NT2/D1 (cell line): ENCODE measurements around the gene DDX3Y.

ENCODE experiments used
- SUZ12 ChIP-seq: IDR thresholded peaks from 2 replicates; pipeline ENCODE4 v1.6.1; 2011; ENCODE audit not compliant: insufficient read length, insufficient read depth; ENCODE audit errors: extremely low read depth
- YY1 ChIP-seq: IDR thresholded peaks from 2 replicates; pipeline ENCODE4 v1.6.1; 2011; ENCODE audit not compliant: insufficient read length, insufficient read depth
- ZNF274 ChIP-seq: IDR thresholded peaks from 2 replicates; pipeline ENCODE4 v1.6.1; 2011; ENCODE audit warnings: mild to moderate bottlenecking, low read depth, low read length

GRCh38 chrY:12905517-12905872 lies 827 bp downstream of the DDX3Y start:
- TF ChIP-seq SUZ12: no peak
- no peak for TF ChIP-seq YY1
- TF ChIP-seq ZNF274: no peak
